AG04450 (cell line): ENCODE results near the gene MFSD2A. TPM values are rescaled to one million over a fixed set of nuclear protein-coding genes. Genes with fewer than 3 reads are reported as not detected.
"Not testable (repeated sequence)": the region's sequence is repeated elsewhere in the genome, so short reads cannot be mapped to it uniquely, and the experiment has no call there.

Source experiments
- CTCF ChIA-PET: fragments of 300-600, 350-600 bp; formaldehyde crosslinking; extraction: SDS; loops from one replicate; lab custom pipeline; 2022; ENCODE audit warnings: antibody characterized with exemption, inconsistent platforms; lab: Charles Lee
- POLR2A ChIA-PET: fragments of 350-600 bp; formaldehyde crosslinking; extraction: SDS; loops from one replicate; lab custom pipeline; 2021; ENCODE audit warnings: antibody characterized with exemption, inconsistent platforms; lab: Yijun Ruan, JAX
- DNase-seq: peaks from one replicate; pipeline ENCODE4 v3.0.0-alpha.2; 2011; ENCODE audit warnings: low read depth, low spot score
- H3K27ac ChIP-seq: one replicate; pipeline ENCODE4 v1.5.1; 2012; ENCODE audit warnings: low read depth, low read length, control low read depth
- H3K27me3 ChIP-seq: one replicate; pipeline ENCODE4 v1.6.0; 2012; ENCODE audit warnings: low read length; ENCODE audit not compliant: control insufficient read depth, insufficient read depth
- H3K4me3 ChIP-seq: 2 replicates; pipeline ENCODE4 v1.5.1; 2011; ENCODE audit warnings: mild to moderate bottlenecking, low read depth, low read length, control low read depth
- H3K9me3 ChIP-seq: 2 replicates; pipeline ENCODE4 v1.5.1; 2012; ENCODE audit warnings: low read length; ENCODE audit not compliant: control insufficient read depth, insufficient read depth
- polyA plus RNA-seq: library from polyadenylated mRNA; depleted of rRNA; stranded (reverse); fragments of >200 nt; gene quantifications from 2 replicates; pipeline ENCODE4 v1.2.3, GENCODE V29; 2011
- TF ChIP-seq, protein P1 (sequence below): IDR thresholded peaks from 2 replicates; pipeline ENCODE4 v1.5.1; 2011; ENCODE audit warnings: low read depth, low read length, control low read depth, inconsistent platforms

MFSD2A gene
- polyA plus RNA-seq, 1 experiment: 1.6 TPM

GRCh38 chr1:39959651-39960333 lies 4.8 kb downstream of the MFSD2A start:
- DNase-seq: no peak
- Histone ChIP-seq H3K27me3 (no peaks in the 10 kb centered on the region), H3K27ac (no peak overlapping the region), H3K9me3 (no peaks in the 10 kb centered on the region; the same call in 1 of the 2 replicates), H3K4me3 (no peak overlapping the region)
- TF ChIP-seq, protein P1, sequence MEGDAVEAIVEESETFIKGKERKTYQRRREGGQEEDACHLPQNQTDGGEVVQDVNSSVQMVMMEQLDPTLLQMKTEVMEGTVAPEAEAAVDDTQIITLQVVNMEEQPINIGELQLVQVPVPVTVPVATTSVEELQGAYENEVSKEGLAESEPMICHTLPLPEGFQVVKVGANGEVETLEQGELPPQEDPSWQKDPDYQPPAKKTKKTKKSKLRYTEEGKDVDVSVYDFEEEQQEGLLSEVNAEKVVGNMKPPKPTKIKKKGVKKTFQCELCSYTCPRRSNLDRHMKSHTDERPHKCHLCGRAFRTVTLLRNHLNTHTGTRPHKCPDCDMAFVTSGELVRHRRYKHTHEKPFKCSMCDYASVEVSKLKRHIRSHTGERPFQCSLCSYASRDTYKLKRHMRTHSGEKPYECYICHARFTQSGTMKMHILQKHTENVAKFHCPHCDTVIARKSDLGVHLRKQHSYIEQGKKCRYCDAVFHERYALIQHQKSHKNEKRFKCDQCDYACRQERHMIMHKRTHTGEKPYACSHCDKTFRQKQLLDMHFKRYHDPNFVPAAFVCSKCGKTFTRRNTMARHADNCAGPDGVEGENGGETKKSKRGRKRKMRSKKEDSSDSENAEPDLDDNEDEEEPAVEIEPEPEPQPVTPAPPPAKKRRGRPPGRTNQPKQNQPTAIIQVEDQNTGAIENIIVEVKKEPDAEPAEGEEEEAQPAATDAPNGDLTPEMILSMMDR: no peak
- ChIA-PET CTCF (interaction anchor here (2.5 kb wide), 1 partner anchor 14 kb away, joined by 12 read pairs; no protein-coding TSS in a partner anchor), POLR2A (no interaction called here)

DNA sequence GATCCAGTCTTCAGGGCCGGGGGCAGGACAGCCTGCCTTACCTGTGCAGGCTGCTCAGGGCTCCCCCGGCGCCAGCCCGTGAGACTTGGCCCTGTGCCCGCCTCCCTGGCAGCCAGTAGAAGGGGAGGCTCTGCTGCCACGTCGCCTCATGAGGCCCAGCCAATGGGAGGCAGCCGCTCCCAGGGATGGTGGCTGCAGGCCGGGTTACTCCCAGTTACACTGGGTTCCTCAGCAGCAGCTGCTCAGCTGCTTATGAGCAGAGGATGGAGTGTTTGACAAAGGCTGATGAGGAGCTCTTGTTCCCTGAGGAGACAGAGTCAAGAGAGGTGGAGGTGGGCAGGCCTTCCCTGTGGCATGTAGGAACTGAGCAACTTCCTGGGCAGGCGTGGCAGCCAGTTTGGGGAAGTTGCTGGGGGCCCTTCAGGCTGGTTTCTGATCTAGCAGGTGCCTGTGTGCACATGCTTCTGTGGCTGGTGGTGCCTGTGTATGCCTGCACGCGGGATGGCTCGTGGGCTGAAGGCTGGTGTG lies 5.5 kb downstream of the MFSD2A start:
- TF ChIP-seq, protein P1: no peak
- no peaks in the 10 kb centered on the region for H3K9me3 ChIP-seq
- DNase-seq: no peak
- no peaks in the 10 kb centered on the region for H3K27me3 ChIP-seq
- ChIA-PET POLR2A (no interaction called here), CTCF (interaction anchor here (2.5 kb wide), 1 partner anchor 13 kb away, joined by 12 read pairs; no protein-coding TSS in a partner anchor)
- no peak overlapping the region for H3K4me3 ChIP-seq
- no peak overlapping the region for H3K27ac ChIP-seq

GRCh38 chr1:39962450-39962825 lies 7.5 kb downstream of the MFSD2A start:
- H3K4me3 ChIP-seq: no peak overlapping the region
- ChIA-PET POLR2A (no interaction called here), CTCF (interaction anchor here (1.0 kb wide), 1 partner anchor 11 kb away, joined by 3 read pairs; no protein-coding TSS in a partner anchor)
- DNase-seq: no peak
- H3K27me3 ChIP-seq: no peaks in the 10 kb centered on the region
- H3K27ac ChIP-seq: no peak overlapping the region
- no peaks in the 10 kb centered on the region for H3K9me3 ChIP-seq
- TF ChIP-seq, protein P1: no peak

DNA sequence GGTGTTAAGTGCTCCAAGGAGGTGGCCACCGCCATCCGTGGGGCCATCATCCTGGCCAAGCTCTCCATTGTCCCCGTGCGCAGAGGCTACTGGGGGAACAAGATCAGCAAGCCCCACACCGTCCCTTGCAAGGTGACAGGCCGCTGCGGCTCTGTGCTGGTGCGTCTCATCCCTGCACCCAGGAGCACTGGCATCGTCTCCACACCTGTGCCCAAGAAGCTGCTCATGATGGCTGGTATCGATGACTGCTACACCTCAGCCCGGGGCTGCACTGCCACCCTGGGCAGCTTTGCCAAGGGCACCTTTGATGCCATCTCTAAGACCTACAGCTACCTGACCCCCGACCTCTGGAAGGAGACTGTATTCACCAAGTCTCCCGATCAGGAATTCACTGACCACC lies 8.0 kb downstream of the MFSD2A start:
- CTCF ChIA-PET: interaction anchor here (1.0 kb wide), 1 partner anchor 11 kb away, joined by 3 read pairs; no protein-coding TSS in a partner anchor
- POLR2A ChIA-PET, H3K27me3 ChIP-seq, DNase-seq, H3K9me3 ChIP-seq, H3K4me3 ChIP-seq, H3K27ac ChIP-seq: not testable (repeated sequence)

DNA sequence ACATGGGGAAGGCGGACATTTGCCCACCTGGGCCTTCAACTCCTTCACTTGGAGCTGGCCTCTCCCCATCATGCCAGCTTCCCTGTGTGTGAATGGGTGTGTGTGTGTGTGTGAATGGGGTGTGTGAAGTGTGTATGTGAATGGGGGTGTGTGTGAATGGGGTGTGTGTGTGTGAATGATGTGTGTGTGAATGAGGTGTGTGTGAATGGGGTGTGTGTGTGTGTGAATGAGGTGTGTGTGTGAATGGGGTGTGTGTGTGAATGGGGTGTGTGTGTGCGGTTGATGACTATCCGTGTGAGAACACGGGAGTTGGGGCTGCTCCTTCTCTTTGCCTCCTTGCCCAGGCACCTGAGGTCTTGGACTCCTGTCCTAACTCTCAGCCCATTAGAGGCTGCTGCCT lies 9.6 kb downstream of the MFSD2A start:
- ChIA-PET CTCF (interaction anchor here (0.9 to 2.2 kb wide), 2 partner anchors 9 to 62 kb away, joined by 4 to 7 read pairs; no protein-coding TSS in a partner anchor), POLR2A (no interaction called here)
- DNase-seq: no peak
- H3K27ac ChIP-seq: no peak overlapping the region
- H3K4me3 ChIP-seq: no peak overlapping the region
- H3K9me3 ChIP-seq: no peaks in the 10 kb centered on the region
- no peaks in the 10 kb centered on the region for H3K27me3 ChIP-seq
- TF ChIP-seq, protein P1: no peak
